SU-DHL-6 (cell line): Measurements from ENCODE around the gene B3GAT2.

ENCODE experiments used
- H2AFZ ChIP-seq: fragments of 200-600 bp; sonication (generic); 2 replicates; pipeline ENCODE4 v1.6.1; 2014; ENCODE audit warnings: low read depth, mild to moderate bottlenecking, moderate library complexity, mixed read lengths, antibody characterized with exemption, low read length; ENCODE audit not compliant: severe bottlenecking
- H3F3A ChIP-seq: fragments of 200-600 bp; shearing (Covaris generic); 2 replicates; pipeline ENCODE4 v1.6.0; 2016; ENCODE audit warnings: antibody characterized with exemption, mild to moderate bottlenecking; ENCODE audit not compliant: insufficient read depth
- H3K27ac ChIP-seq: fragments of 200-600 bp; sonication (generic); 2 replicates; pipeline ENCODE4 v1.5.1; 2016; ENCODE audit warnings: low read depth, mild to moderate bottlenecking, low read length, moderate library complexity, mixed read lengths
- H3K27me3 ChIP-seq: fragments of 200-600 bp; sonication (generic), shearing (Covaris generic); 2 replicates; pipeline ENCODE4 v1.6.0; 2014; ENCODE audit warnings: mild to moderate bottlenecking, low read length
- H3K36me3 ChIP-seq: fragments of 200-600 bp; sonication (generic); 2 replicates; pipeline ENCODE4 v1.6.1; 2014; ENCODE audit warnings: mild to moderate bottlenecking, low read length, mixed read lengths
- H3K4me2 ChIP-seq: fragments of 300-600, 200-600 bp; shearing (Covaris generic), sonication (generic); 2 replicates; pipeline ENCODE4 v1.6.0; 2014; ENCODE audit warnings: low read length, low read depth, mild to moderate bottlenecking; ENCODE audit not compliant: poor library complexity, severe bottlenecking
- H3K4me3 ChIP-seq: fragments of 200-600 bp; sonication (generic); 2 replicates; pipeline ENCODE4 v1.5.1; 2014; ENCODE audit warnings: antibody characterized with exemption, low read length, mild to moderate bottlenecking, mixed read lengths; ENCODE audit not compliant: insufficient read depth, poor library complexity, severe bottlenecking
- H3K79me2 ChIP-seq: fragments of 200-600 bp; sonication (generic); 2 replicates; pipeline ENCODE4 v1.6.1; 2014; ENCODE audit warnings: mild to moderate bottlenecking, low read length, moderate library complexity; ENCODE audit not compliant: insufficient read depth
- H3K9ac ChIP-seq: fragments of 200-600 bp; sonication (generic); 2 replicates; pipeline ENCODE4 v1.7.0; 2014; ENCODE audit warnings: mild to moderate bottlenecking, low read length
- H3K9me2 ChIP-seq: fragments of 200-600 bp; sonication (generic); replicated peaks from 2 replicates; pipeline ENCODE4 v1.6.1; 2014; ENCODE audit warnings: low read length; ENCODE audit not compliant: insufficient read depth
- H3K9me3 ChIP-seq: fragments of 200-600 bp; sonication (generic); 2 replicates; pipeline ENCODE4 v1.6.1; 2014; ENCODE audit warnings: low read length, mixed read lengths; ENCODE audit not compliant: insufficient read depth
- H4K20me1 ChIP-seq: fragments of 200-600 bp; sonication (generic); 2 replicates; pipeline ENCODE4 v1.6.1; 2014; ENCODE audit warnings: low read depth, mild to moderate bottlenecking, antibody characterized with exemption, low read length, moderate library complexity, mixed read lengths
- EZH2phosphoT487 ChIP-seq: fragments of 200-600 bp; sonication (generic), shearing (Covaris generic); conservative IDR thresholded peaks from 2 replicates; pipeline ENCODE4 v1.6.1; 2018; ENCODE audit warnings: mild to moderate bottlenecking, antibody characterized with exemption, low read length, moderate library complexity, mixed read lengths
- TF ChIP-seq, protein P1 (sequence below): fragments of 200-600 bp; sonication (generic); IDR thresholded peaks from one replicate; pipeline ENCODE4 v1.5.1; 2017; ENCODE audit warnings: antibody characterized with exemption, mild to moderate bottlenecking, low read length, moderate library complexity; ENCODE audit not compliant: insufficient read depth, poor library complexity, severe bottlenecking

Gene B3GAT2

DNA sequence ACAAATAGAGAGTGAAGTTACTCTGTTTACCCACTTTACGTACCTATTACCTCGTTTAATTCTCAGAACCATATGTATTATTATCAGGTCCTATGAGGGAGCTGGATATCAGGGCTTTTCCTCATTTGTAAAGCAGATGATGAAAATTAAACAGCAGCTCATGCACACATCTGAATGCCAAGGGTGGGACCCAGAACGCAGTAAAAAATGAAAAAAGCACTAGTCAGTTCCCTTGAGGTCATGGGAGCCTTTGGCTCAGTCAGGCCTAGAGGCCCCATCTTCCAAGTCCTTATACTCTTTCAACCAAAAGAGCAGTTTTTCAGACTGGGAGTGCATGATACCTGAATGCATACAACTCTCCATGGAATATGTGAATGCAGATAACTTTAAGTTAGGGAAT, 23.0 kb downstream of the B3GAT2 start:
- Histone ChIP-seq H3K4me3 (no peak overlapping the region), H3K9me3 (no peaks in the 10 kb centered on the region), H3K79me2 (no peaks in the 10 kb centered on the region), H2AFZ (no peak overlapping the region), H3K27me3 (no peaks in the 10 kb centered on the region), H3K36me3 (no peaks in the 10 kb centered on the region), H3K27ac (no peak overlapping the region), H4K20me1 (no peaks in the 10 kb centered on the region), H3F3A (no peaks in the 10 kb centered on the region), H3K9ac (no peak overlapping the region), H3K4me2 (no peak overlapping the region), H3K9me2 (no peaks in the 10 kb centered on the region)
- TF ChIP-seq EZH2phosphoT487 = no peak

DNA sequence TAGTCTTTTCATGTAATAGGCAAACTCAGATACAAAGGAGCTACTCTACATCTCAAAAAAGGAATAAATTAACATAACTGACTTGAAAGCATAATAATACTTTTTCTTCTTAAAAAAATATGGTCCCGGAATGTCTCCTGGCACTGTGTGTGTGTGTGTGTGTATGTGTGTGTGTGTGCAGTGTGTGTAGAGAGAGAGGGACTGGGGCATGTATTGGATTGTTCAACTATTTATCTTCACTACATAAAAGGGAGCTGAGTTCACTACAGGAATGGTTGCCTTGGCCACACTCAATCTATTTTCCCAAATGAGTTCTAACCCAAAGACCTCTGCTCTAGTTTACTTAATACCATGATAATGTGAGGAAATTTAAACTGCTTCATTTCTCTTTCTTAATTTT, 51.1 kb downstream of the B3GAT2 start:
- Histone ChIP-seq H2AFZ (no peak overlapping the region), H3K9me2 (no peaks in the 10 kb centered on the region), H3K4me3 (no peak overlapping the region), H4K20me1 (no peaks in the 10 kb centered on the region), H3K79me2 (no peaks in the 10 kb centered on the region), H3K4me2 (no peak overlapping the region), H3K36me3 (no peaks in the 10 kb centered on the region), H3K27ac (no peak overlapping the region), H3K27me3 (no peaks in the 10 kb centered on the region), H3K9me3 (no peaks in the 10 kb centered on the region), H3F3A (no peaks in the 10 kb centered on the region), H3K9ac (no peak overlapping the region)
- TF ChIP-seq, protein P1, sequence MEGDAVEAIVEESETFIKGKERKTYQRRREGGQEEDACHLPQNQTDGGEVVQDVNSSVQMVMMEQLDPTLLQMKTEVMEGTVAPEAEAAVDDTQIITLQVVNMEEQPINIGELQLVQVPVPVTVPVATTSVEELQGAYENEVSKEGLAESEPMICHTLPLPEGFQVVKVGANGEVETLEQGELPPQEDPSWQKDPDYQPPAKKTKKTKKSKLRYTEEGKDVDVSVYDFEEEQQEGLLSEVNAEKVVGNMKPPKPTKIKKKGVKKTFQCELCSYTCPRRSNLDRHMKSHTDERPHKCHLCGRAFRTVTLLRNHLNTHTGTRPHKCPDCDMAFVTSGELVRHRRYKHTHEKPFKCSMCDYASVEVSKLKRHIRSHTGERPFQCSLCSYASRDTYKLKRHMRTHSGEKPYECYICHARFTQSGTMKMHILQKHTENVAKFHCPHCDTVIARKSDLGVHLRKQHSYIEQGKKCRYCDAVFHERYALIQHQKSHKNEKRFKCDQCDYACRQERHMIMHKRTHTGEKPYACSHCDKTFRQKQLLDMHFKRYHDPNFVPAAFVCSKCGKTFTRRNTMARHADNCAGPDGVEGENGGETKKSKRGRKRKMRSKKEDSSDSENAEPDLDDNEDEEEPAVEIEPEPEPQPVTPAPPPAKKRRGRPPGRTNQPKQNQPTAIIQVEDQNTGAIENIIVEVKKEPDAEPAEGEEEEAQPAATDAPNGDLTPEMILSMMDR = no peak

DNA sequence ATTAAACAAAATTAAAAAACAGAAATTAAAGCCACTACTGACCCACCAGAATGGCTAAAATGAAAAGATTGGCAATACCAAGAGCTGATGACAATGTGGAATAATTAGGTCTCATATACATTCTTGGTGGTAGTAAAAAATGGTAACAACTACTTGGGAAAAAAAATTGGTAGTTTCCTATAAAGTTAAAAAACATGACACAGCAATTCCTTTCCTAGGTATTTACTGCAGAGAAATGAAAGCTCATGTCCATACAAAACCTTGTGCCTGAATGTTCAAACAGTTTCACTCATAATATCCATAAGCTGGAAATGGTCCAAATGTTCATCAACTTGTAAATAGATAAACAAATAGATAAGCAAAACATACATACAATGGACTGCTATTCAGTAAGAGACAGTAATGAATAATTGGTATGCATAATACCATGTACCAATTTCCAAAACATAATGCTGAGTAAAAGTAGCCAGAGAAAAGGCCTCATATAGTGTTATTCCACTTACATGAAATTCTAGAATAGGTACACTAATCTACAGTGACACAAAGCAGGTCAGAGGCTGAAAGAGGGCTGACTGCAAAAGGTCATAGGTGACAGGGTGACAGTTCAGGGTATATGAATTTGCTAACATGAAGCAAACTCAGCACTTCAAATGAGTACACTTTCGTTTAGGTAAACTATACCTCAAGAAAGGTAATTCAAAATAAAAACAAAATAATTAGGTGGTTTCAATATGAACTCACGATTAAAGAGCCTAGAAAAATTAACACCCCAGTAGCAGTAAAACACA, 53.0 kb downstream of the B3GAT2 start:
- Histone ChIP-seq H3K4me3 (no peak overlapping the region), H3K27me3 (no peaks in the 10 kb centered on the region), H2AFZ (no peak overlapping the region), H4K20me1 (no peaks in the 10 kb centered on the region), H3K4me2 (no peak overlapping the region), H3K27ac (no peak overlapping the region), H3K9me2 (no peaks in the 10 kb centered on the region), H3K9me3 (no peaks in the 10 kb centered on the region), H3K9ac (no peak overlapping the region), H3F3A (no peaks in the 10 kb centered on the region), H3K79me2 (no peaks in the 10 kb centered on the region), H3K36me3 (no peaks in the 10 kb centered on the region)
- TF ChIP-seq, protein P1 = no peak
- no peak for TF ChIP-seq EZH2phosphoT487

DNA sequence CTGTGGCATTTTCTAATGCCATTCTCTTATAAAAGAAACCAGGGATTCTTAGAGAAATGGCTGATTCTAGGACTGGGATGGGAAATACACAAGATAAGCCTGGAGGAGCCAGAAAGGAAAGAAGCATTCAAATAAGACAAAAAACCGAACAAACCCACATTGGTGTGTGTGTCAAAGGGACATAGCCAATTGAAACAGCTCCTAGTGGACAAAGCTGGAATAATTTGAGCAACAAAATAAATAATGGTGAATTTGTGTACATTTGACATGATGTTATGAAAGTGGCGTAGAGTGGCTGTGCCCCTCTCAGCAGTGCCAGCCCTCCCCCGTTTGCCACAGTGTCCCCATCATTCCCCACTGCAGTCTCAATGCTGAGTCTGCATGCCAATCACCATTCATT, 55.5 kb downstream of the B3GAT2 start:
- TF ChIP-seq, protein P1 = no peak
- TF ChIP-seq EZH2phosphoT487 = no peak
- H4K20me1 ChIP-seq = no peaks in the 10 kb centered on the region
- no peak overlapping the region for H3K27ac ChIP-seq
- no peak overlapping the region for H2AFZ ChIP-seq
- no peaks in the 10 kb centered on the region for H3K79me2 ChIP-seq
- no peaks in the 10 kb centered on the region for H3K36me3 ChIP-seq
- no peak overlapping the region for H3K9ac ChIP-seq
- H3K9me3 ChIP-seq = no peaks in the 10 kb centered on the region
- no peak overlapping the region for H3K4me2 ChIP-seq
- H3K9me2 ChIP-seq = no peaks in the 10 kb centered on the region
- H3F3A ChIP-seq = no peaks in the 10 kb centered on the region
- no peaks in the 10 kb centered on the region for H3K27me3 ChIP-seq
- no peak overlapping the region for H3K4me3 ChIP-seq
